Liver (tissue), 9 donors: ENCODE results near the gene CDK5R1. TPM values are rescaled to one million over a fixed set of nuclear protein-coding genes. Genes with fewer than 3 reads are reported as not detected.

ENCODE experiments used
- DNase-seq: peaks from one replicate; pipeline ENCODE4 v3.0.0-alpha.2; 2017; ENCODE audit warnings: low spot score
- H3K27ac ChIP-seq, 2 donors: one replicate each; pipeline ENCODE4 v1.7.0; 2013; ENCODE audit warnings: inconsistent platforms in 2 of 2, low read length in 2 of 2, control low read depth in 1 of 2, low read depth in 1 of 2, mild to moderate bottlenecking in 1 of 2
- H3K27me3 ChIP-seq, 4 donors: one replicate each; pipeline versions ENCODE4 v1.6.1 to v1.7.0; 2013; ENCODE audit warnings: low read length in 3 of 4, inconsistent platforms in 1 of 4, mild to moderate bottlenecking in 1 of 4, moderate library complexity in 1 of 4; ENCODE audit not compliant: control insufficient read depth in 4 of 4, insufficient read depth in 4 of 4
- H3K36me3 ChIP-seq, 4 donors: one replicate each; pipeline versions ENCODE4 v1.6.1 to v1.7.0; 2013; ENCODE audit warnings: low read length in 3 of 4, mild to moderate bottlenecking in 3 of 4, low read depth in 1 of 4, moderate library complexity in 1 of 4; ENCODE audit not compliant: control insufficient read depth in 4 of 4, insufficient read depth in 3 of 4
- H3K4me1 ChIP-seq, 4 donors: one replicate each; pipeline versions ENCODE4 v1.6.1 to v1.7.0; 2013; ENCODE audit warnings: low read length in 3 of 4, mild to moderate bottlenecking in 3 of 4, moderate library complexity in 1 of 4; ENCODE audit not compliant: control insufficient read depth in 4 of 4, insufficient read depth in 4 of 4
- H3K4me3 ChIP-seq, 3 donors: one replicate each; pipeline versions ENCODE4 v1.6.1 to v1.7.0; 2013; ENCODE audit warnings: low read length in 3 of 3, control low read depth in 1 of 3, low read depth in 1 of 3, mild to moderate bottlenecking in 1 of 3
- H3K9ac ChIP-seq, 2 donors: one replicate each; pipeline ENCODE4 v1.7.0; 2013; ENCODE audit warnings: low read length in 2 of 2, mild to moderate bottlenecking in 2 of 2, moderate library complexity in 2 of 2, control low read depth in 1 of 2, low read depth in 1 of 2
- H3K9me3 ChIP-seq, 4 donors: one replicate each; pipeline versions ENCODE4 v1.6.1 to v1.7.0; 2013; ENCODE audit warnings: low read length in 3 of 4; ENCODE audit not compliant: control insufficient read depth in 4 of 4
- ATF3 ChIP-seq: IDR thresholded peaks from 2 replicates; pipeline ENCODE4 v1.6.1; 2016; ENCODE audit warnings: antibody characterized with exemption
- CTCF ChIP-seq: fragments of 150-350 bp; IDR thresholded peaks from 2 replicates; pipeline ENCODE4 v1.5.1; 2017; ENCODE audit warnings: improper control_type of control experiment, low read depth, low read length; ENCODE audit not compliant: missing input control
- EGR1 ChIP-seq, 2 donors: IDR thresholded peaks; 2 replicates each; pipeline ENCODE4 v1.6.1; 2016 to 2018; ENCODE audit warnings: antibody characterized with exemption in 2 of 2, low read depth in 2 of 2
- FOXA1 ChIP-seq: IDR thresholded peaks from 2 replicates; pipeline ENCODE4 v1.6.1; 2016; ENCODE audit warnings: antibody characterized with exemption
- FOXA2 ChIP-seq: IDR thresholded peaks from 2 replicates; pipeline ENCODE4 v1.6.1; 2016; ENCODE audit warnings: antibody characterized with exemption
- GABPA ChIP-seq, 2 donors: IDR thresholded peaks in 1 of 2; conservative IDR thresholded peaks in 1 of 2; 2 replicates each; pipeline ENCODE4 v1.6.1; 2016; ENCODE audit warnings: antibody characterized with exemption in 2 of 2, mild to moderate bottlenecking in 1 of 2, moderate library complexity in 1 of 2
- HNF4A ChIP-seq, 2 donors: conservative IDR thresholded peaks; 2 replicates each; pipeline ENCODE4 v1.6.1; 2016; ENCODE audit warnings: antibody characterized with exemption in 2 of 2, mild to moderate bottlenecking in 2 of 2
- HNF4G ChIP-seq: IDR thresholded peaks from 2 replicates; pipeline ENCODE4 v1.6.1; 2016; ENCODE audit warnings: antibody characterized with exemption
- JUND ChIP-seq, 2 donors: IDR thresholded peaks; 2 replicates each; pipeline ENCODE4 v1.6.1; 2016; ENCODE audit warnings: antibody characterized with exemption in 2 of 2
- MAX ChIP-seq: IDR thresholded peaks from 2 replicates; pipeline ENCODE4 v1.6.1; 2016; ENCODE audit warnings: antibody characterized with exemption
- NR2F2 ChIP-seq: IDR thresholded peaks from 2 replicates; pipeline ENCODE4 v1.6.1; 2016; ENCODE audit warnings: antibody characterized with exemption
- RAD21 ChIP-seq, 2 donors: IDR thresholded peaks; 2 replicates each; pipeline ENCODE4 v1.6.1; 2016; ENCODE audit warnings: antibody characterized with exemption in 2 of 2, mild to moderate bottlenecking in 2 of 2
- REST ChIP-seq: IDR thresholded peaks from 2 replicates; pipeline ENCODE4 v1.6.1; 2016; ENCODE audit warnings: antibody characterized with exemption, mild to moderate bottlenecking
- RXRA ChIP-seq, 2 donors: IDR thresholded peaks; 2 replicates each; pipeline ENCODE4 v1.6.1; 2017 to 2018; ENCODE audit warnings: antibody characterized with exemption in 2 of 2, mild to moderate bottlenecking in 1 of 2
- SP1 ChIP-seq: IDR thresholded peaks from 2 replicates; pipeline ENCODE4 v1.6.1; 2018; ENCODE audit warnings: antibody characterized with exemption, mild to moderate bottlenecking
- TAF1 ChIP-seq: conservative IDR thresholded peaks from 2 replicates; pipeline ENCODE4 v1.6.1; 2016; ENCODE audit warnings: antibody characterized with exemption, mild to moderate bottlenecking
- YY1 ChIP-seq: IDR thresholded peaks from 2 replicates; pipeline ENCODE4 v1.6.1; 2016; ENCODE audit warnings: antibody characterized with exemption, mild to moderate bottlenecking
- ZBTB33 ChIP-seq: IDR thresholded peaks from 2 replicates; pipeline ENCODE4 v1.6.1; 2016; ENCODE audit warnings: antibody characterized with exemption
- WGBS: extraction: QIAGEN DNeasy Blood & Tissue Kit; methylation state at CpG from one replicate; pipeline ENCODE4 v1.1.7; 2013; 5-methylcytosine and 5-hydroxymethylcytosine counted together
- polyA plus RNA-seq, 2 donors: library from polyadenylated mRNA; stranded (reverse) in 1 of 2; unstranded in 1 of 2; fragments of 200-250 nt in 1 of 2; fragments of >200 nt in 1 of 2; fragmentation: Nextera tagmentation in 1 of 2; extraction: Ambion mirVana in 1 of 2; gene quantifications; one replicate each; pipeline versions ENCODE4 v1.2.1 to v1.2.3, GENCODE V29; 2013 to 2015
- total RNA-seq, 2 donors: library from RNA; depleted of rRNA; stranded (reverse); fragments of >200 nt; gene quantifications; one replicate each; pipeline ENCODE4 v1.2.3, GENCODE V29; 2014
- donor health status: healthy.
- donor health status: healthy.
- donor health status: healthy.
- donor health status: healthy.
- donor health status: healthy.

The CDK5R1 gene
- total and polyA plus RNA-seq, 4 donors: 0.08 to 0.93 (median 0.64) TPM

GRCh38 chr17:32520737-32521404 is 34.1 kb downstream of the CDK5R1 start:
- peaks cover 2 to 15% (median 3%) of the 10 kb centered on the region in 4 donors for H3K4me1 ChIP-seq
- WGBS: 96% methylated on average over 9 of the region's 9 CpGs
- TF ChIP-seq JUND (IDR thresholded peaks at IDR 0.05) (no peak), FOXA1 (no peak), CTCF (no peak), HNF4G (no peak), EGR1 (IDR thresholded peaks at IDR 0.05; ENCODE audit: low read depth in 2 of 2) (no peak), HNF4A (conservative IDR thresholded peaks at IDR 0.05) (no peak), TAF1 (no peak), NR2F2 (no peak), RXRA (IDR thresholded peaks at IDR 0.05) (no peak), ATF3 (no peak), REST (no peak), YY1 (no peak), RAD21 (IDR thresholded peaks at IDR 0.05) (no peak), MAX (no peak), SP1 (no peak), GABPA (IDR thresholded peaks at IDR 0.05 in 1 of 2, conservative IDR thresholded peaks at IDR 0.05 in 1 of 2) (no peak), FOXA2 (no peak), ZBTB33 (no peak)
- no peak overlapping the region for H3K9ac ChIP-seq
- H3K9me3 ChIP-seq: no peaks in the 10 kb centered on the region
- no peaks in the 10 kb centered on the region for H3K27me3 ChIP-seq
- no peaks in the 10 kb centered on the region for H3K36me3 ChIP-seq
- DNase-seq: no peak
- H3K27ac ChIP-seq: no peak overlapping the region
- no peak overlapping the region for H3K4me3 ChIP-seq
